C4-2B (cell line): Measurements from ENCODE around the gene RPS14.
A peak's percentile ranks its signal among the peaks of the same experiment; 100 is the strongest.

Experiments
- H3K27ac ChIP-seq: fragments of 450-650 bp; 2 replicates; pipeline ENCODE4 v1.5.1; 2017
- CTCF ChIP-seq: fragments of 450-650 bp; conservative IDR thresholded peaks from 2 replicates; pipeline ENCODE4 v1.5.1; 2017; ENCODE audit warnings: mild to moderate bottlenecking
- ZFX ChIP-seq: fragments of 450-650 bp; IDR thresholded peaks from 2 replicates; pipeline ENCODE4 v1.6.1; 2017

The RPS14 gene

GRCh38 chr5:150492621-150493020, 43.1 kb upstream of the RPS14 start:
- no peak overlapping the region for H3K27ac ChIP-seq

GRCh38 chr5:150491876-150492275, 42.3 kb upstream of the RPS14 start:
- no peak overlapping the region for H3K27ac ChIP-seq
- TF ChIP-seq ZFX (no peak), CTCF (no peak)

More at GRCh38 chr5:150492621-150493020, 43.1 kb upstream of the RPS14 start:
- no peak for TF ChIP-seq ZFX
- TF ChIP-seq CTCF: no peak

- TF ChIP-seq ZFX (no peak), CTCF (no peak)
- no peak overlapping the region for H3K27ac ChIP-seq
Measured at GRCh38 chr5:150490754-150491153, 41.2 kb upstream of the RPS14 start.

GRCh38 chr5:150490296-150490669, 40.7 kb upstream of the RPS14 start:
- TF ChIP-seq CTCF (no peak), ZFX (no peak)
- no peak overlapping the region for H3K27ac ChIP-seq

GRCh38 chr5:150489360-150490295, 40.1 kb upstream of the RPS14 start:
- peak overlapping the region; percentile 99; the same call in 1 of the 2 replicates for H3K27ac ChIP-seq
- TF ChIP-seq ZFX (no peak), CTCF (no peak)

- TF ChIP-seq CTCF (no peak), ZFX (no peak)
- H3K27ac ChIP-seq: peak overlapping the region; percentile 99
Measured at GRCh38 chr5:150488519-150489359, 39.2 kb upstream of the RPS14 start.
